ENCODE measurements around the gene JMJD1C. TPM values are rescaled to one million over a fixed set of nuclear protein-coding genes. Genes with fewer than 3 reads are reported as not detected.

Gene JMJD1C
- total RNA-seq, 1 experiment from 2014 or later = 57.0 TPM

- no peak for DNase-seq (ENCODE audit: low read depth)
Observed at GRCh38 chr10:63137306-63137705, 328.5 kb downstream of the JMJD1C start.

GRCh38 chr10:63133821-63134557 is 331.8 kb downstream of the JMJD1C start:
- no peak for DNase-seq (ENCODE audit: low read depth)

- DNase-seq (ENCODE audit: low read depth) = peak; percentile 98
Observed at GRCh38 chr10:63133056-63133820, 332.5 kb downstream of the JMJD1C start, which contains the start of gene NRBF2. TSS of gene NRBF2 (plus strand) at chr10:63133328. CDS start at chr10:63133471, 143 bp downstream.

GRCh38 chr10:63132651-63133055 is 333.1 kb downstream of the JMJD1C start:
- no peak for DNase-seq (ENCODE audit: low read depth)

- no peak for DNase-seq (ENCODE audit: low read depth)
Observed at GRCh38 chr10:63129888-63130287, 335.9 kb downstream of the JMJD1C start.

- no peak for DNase-seq (ENCODE audit: low read depth)
Observed at GRCh38 chr10:63128443-63128842, 337.3 kb downstream of the JMJD1C start.

- no peak for DNase-seq (ENCODE audit: low read depth)
Observed at GRCh38 chr10:63125459-63125858, 340.3 kb downstream of the JMJD1C start.

- peak; percentile 47 for DNase-seq (ENCODE audit: low read depth)
Observed at GRCh38 chr10:63123727-63124362, 341.9 kb downstream of the JMJD1C start.

- peak; percentile 86 for DNase-seq (ENCODE audit: low read depth)
Observed at GRCh38 chr10:63120554-63120953, 345.2 kb downstream of the JMJD1C start.

- no peak for DNase-seq (ENCODE audit: low read depth)
Observed at GRCh38 chr10:63119041-63119440, 346.7 kb downstream of the JMJD1C start.

Other genes starting within 250 kb of the JMJD1C start
- gene REEP3, start 55.4 kb upstream of the JMJD1C start, total RNA-seq (2014; rRNA removed; shearing (Covaris generic)) = 57.6 and 62.0 TPM in 2 replicates

Data from RPMI7951 (cell line).